NCI-H526 treated with DMSO at 0.1 percent for 48 hours (cell line): Measurements from ENCODE around the gene CD80.
"Not testable (repeated sequence)": the region's sequence is repeated elsewhere in the genome, so short reads cannot be mapped to it uniquely, and the experiment has no call there.

Source experiments
- DNase-seq: peaks from one replicate; lab custom pipeline; 2025; lab: John Stamatoyannopoulos, UW

CD80 gene

DNA sequence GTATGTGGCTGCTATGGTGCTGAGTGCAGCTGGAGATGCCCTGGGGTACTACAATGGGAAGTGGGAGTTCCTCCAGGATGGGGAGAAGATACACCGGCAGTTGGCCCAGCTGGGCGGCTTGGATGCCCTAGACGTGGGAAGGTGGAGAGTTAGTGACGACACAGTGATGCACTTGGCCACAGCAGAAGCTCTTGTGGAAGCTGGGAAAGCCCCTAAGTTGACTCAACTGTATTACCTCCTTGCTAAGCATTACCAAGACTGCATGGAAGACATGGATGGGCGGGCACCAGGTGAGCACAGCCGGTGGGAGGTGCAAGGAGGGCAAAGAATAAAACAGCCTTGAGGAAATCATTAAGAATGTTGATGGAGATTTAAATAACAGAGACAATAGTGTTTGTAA, 22.8 kb upstream of the CD80 start:
- DNase-seq: no peak

- peak; percentile 22 for DNase-seq
These were observed 20.8 kb upstream of the CD80 start for GRCh38 chr3:119580067-119580760.

GRCh38 chr3:119579366-119580066, 20.1 kb upstream of the CD80 start, which contains the start of gene ADPRH:
Gene ADPRH (plus strand): TSS chr3:119579492. CDS start chr3:119582170, 2,678 bp downstream.
- no peak for DNase-seq

DNA sequence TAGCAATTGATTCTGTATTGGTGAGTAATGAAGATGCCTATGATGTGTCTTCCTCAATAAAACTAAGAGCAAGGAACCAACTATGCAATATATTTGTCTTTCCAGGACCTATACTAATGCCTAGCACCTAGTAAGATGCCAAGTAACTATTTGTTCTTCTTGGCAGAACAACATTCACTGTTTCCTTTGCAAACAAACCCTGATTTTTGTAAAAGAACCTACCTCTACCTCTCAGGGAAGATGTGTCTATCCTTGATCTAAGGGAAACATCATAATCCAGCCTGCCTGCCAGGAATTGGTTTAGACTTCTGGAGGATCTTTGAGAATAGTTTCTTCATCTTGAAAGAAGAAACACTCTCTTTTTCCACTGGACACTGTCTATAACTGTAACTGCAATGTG, 16.1 kb upstream of the CD80 start:
- no peak for DNase-seq

DNA sequence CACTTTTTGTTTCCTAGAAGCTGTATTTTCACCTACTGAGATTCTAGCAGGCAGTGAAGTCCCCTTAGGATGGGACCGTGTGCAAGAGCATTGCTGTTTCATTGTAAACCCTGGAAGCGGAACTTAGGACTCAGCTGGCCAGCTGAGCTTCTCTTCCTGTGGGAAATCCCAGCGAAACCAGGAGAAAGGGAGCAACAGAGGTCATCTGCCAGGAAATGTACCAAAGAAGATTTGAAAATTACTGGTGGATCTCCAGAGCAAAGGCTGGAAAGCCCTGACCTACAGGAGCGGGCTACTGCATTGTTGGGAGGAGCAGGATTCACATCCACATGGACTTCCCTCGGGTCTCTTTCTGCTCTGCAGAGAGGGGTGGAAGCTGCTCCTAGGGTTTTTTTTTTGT, 12.3 kb upstream of the CD80 start:
- DNase-seq: no peak

DNA sequence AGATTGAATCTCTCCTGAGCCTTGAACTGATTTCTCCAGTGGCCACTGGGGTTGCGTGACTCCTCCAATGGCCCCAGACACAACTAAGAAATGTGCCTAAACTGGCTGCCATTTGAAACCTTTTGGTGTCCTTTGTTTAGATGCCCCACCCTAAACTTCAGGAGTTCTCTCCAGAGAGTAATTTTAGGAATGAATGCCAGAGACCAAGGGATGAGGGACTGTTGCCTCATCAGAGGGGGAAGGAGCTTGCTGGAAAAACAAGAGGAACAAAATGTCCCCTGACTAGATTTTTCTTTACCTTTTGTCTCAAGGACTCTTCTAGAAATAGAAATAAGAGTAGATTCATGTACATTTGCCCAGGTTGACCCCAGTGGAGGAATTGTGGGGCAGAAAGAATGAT, 11.8 kb upstream of the CD80 start:
- DNase-seq: no peak

- no peak for DNase-seq
These were observed 10.8 kb upstream of the CD80 start for GRCh38 chr3:119570229-119570628.

- no peak for DNase-seq
These were observed 9.7 kb upstream of the CD80 start for GRCh38 chr3:119569156-119569555.

DNA sequence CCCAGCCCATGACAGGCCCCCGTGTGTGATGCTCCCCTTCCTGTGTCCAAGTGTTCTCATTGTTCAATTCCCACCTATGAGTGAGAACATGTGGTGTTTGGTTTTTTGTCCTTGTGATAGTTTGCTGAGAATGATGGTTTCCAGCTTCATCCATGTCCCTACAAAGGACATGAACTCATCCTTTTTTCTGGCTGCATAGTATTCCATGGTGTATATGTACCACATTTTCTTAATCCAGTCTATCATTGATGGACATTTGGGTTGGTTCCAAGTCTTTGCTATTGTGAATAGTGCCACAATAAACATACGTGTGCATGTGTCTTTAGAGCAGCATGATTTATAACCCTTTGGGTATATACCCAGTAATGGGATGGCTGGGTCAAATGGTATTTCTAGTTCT, 3.9 kb upstream of the CD80 start:
- not testable (repeated sequence) for DNase-seq

GRCh38 chr3:119562307-119562961, 3.0 kb upstream of the CD80 start:
- DNase-seq: no peak

GRCh38 chr3:119560160-119560559, 746 bp upstream of the CD80 start:
- no peak for DNase-seq

- DNase-seq: no peak
These were observed 642 bp downstream of the CD80 start for GRCh38 chr3:119558626-119559317.

DNA sequence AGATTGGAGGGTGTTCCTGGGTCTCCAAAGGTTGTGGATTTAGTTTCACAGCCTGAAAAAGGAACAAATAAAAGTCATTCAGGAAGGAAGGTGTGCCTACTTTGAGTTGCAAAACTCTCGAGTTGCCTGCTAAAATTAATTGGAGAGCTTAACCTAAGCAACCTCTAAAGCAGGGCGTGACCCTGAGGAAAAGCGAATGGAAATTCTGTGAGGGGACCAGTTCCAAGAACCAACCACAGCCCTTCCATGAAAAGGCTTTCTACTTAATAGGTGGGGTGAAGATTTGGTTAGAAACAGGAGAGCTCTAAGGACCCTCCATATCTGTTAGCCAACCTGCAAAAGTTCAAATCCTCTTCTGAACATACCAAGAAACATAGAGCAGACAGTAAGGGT, 1.5 kb downstream of the CD80 start:
- no peak for DNase-seq

DNA sequence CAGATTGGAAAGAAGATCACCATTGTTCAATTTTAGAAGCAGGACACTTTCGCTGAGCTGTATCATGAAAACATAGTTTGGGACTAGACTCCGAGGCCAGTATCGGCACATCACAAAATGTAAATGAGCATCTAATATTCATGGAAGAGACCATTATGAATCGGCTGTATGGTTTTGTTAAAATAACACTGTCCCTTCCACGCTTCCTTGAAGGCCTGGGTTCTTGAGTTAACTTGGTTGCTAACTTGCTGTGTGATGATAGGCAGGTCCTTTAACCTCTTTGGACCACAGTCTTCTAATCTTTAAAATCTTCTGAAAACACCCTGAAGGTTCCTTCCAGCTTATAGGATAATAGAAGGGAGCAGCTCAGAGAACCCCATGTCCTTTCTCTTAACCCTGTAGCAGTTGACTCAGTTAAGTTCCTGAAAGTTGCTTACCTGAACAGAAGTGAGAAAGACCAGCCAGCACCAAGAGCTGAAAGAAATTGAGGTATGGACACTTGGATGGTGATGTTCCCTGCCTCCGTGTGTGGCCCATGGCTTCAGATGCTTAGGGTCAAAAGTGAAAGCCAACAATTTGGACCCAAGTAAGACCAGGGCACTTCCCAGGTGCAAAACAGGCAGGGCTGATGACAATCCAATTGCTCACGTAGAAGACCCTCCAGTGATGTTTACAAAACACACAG, 2.1 kb downstream of the CD80 start:
- no peak for DNase-seq

- no peak for DNase-seq
These were observed 3.5 kb downstream of the CD80 start for GRCh38 chr3:119555929-119556328.

GRCh38 chr3:119555309-119555735, 4.1 kb downstream of the CD80 start:
- no peak for DNase-seq

- no peak for DNase-seq
These were observed 5.5 kb downstream of the CD80 start for GRCh38 chr3:119553823-119554415.

- not testable (repeated sequence) for DNase-seq
These were observed 6.5 kb downstream of the CD80 start for GRCh38 chr3:119552928-119553327.

GRCh38 chr3:119551598-119551997, 7.8 kb downstream of the CD80 start:
- no peak for DNase-seq

GRCh38 chr3:119550192-119550910, 9.1 kb downstream of the CD80 start:
- DNase-seq: no peak

GRCh38 chr3:119548341-119548740, 11.1 kb downstream of the CD80 start:
- no peak for DNase-seq
